HG02623 (cell line): Measurements from ENCODE around the gene POP4.

Experiments used
- ATAC-seq: cut with Tn5 transposase; IDR thresholded peaks from one replicate; pipeline ENCODE4 v1.9.1; 2021; ENCODE audit warnings: moderate library complexity; ENCODE audit not compliant: unreplicated experiment

The POP4 gene

GRCh38 chr19:29660835-29661234, 54.8 kb downstream of the POP4 start:
- ATAC-seq, result no peak

DNA sequence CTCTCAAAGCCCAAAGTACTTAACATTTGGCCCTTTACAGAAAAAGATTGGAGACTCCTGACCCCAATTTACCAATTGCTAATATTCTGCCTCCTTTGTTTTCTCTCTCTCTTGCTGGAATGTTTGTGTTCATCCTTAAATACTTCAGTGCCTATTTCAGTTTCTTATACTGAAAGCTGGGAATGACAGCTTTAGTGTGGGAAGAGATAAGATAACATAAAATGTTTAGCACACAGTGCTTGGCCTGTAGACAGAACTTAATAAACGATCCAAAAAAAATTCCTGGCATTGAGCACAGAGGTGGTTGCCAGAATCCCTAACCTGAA, 56.2 kb downstream of the POP4 start:
- no peak for ATAC-seq

DNA sequence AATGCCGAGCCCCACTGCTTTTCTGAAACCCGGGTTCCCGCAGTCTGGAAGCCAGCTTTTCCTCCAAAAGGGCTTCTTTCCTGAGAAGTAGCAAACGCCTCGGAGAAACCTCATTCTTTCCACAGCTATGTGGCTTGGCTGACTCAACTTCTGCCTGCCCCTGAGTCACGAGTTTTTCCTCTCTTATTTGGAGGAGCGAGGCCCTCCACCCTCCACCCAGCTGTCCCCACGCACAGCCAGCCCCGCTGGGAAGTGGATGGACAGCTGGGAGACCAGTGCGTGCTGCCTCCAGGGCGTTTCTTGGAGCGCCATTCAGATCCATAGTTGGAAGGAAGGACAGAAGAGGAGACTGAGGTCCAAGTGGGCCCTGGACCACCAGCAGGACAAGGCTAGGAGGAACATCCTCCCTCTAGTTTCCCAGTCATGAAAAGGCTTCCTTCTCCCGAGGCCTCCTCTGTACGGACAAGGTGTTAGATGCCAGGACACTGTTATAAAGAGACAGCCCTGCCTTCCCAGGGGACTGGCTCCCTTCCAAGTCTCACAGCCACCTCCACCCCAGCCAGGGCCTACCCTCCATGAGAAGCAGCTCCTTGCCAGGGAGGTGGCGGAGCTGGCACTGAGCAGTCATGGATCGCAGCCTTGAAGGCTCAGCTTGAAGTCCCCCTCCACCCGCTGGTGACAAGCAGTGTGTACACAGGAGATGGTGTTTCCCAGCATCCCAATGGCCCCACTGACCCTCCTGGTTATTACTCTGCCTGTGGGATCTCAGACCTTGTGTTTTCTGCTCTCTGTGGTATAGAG, 56.7 kb downstream of the POP4 start:
- ATAC-seq, result no peak

GRCh38 chr19:29663861-29664752, 58.0 kb downstream of the POP4 start:
- ATAC-seq, result no peak

GRCh38 chr19:29664753-29665214, 58.7 kb downstream of the POP4 start:
- ATAC-seq, result no peak

- peak; percentile 88 for ATAC-seq
These were observed 59.2 kb downstream of the POP4 start, which contains the start of gene PLEKHF1 for GRCh38 chr19:29665215-29665825. TSS of gene PLEKHF1 (plus strand) at chr19:29665461. CDS start at chr19:29673840, 8,379 bp downstream.

DNA sequence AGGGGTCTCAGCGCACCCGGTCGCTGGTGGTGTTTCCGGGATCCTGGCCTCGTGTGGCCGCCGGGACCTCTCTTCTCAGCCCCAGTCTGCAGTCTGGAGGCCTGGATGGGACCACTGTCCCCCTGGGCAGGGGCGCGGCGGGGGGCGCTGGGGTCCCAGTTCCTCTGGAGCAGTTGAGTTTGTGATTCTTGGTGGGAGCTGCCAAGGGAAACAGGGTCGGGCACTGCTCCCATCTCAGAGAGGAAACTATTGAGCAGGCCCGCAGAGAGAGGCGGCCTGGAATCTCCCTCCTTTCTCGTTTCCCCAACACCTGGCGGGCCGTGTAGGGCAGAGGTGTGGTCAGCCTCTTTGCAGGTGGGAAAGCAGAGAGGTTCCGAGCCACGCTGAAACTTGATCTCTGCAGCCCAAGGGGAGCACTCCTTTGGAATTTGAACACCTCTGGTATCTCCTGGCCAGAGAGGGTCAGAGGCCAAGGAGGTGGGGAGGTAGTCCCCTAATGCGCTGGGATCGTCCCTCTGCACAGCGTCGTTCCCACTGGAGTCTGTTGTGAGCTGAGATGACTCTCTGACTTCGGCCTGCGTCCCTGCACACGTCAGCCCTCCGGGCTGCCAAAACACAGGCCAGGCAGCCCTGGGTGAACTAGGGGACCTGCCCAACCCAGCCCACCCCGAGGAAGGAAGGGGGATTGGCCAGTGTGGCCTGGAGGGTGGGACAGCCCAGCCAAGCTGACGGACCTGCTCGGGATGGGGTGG, 59.9 kb downstream of the POP4 start:
- ATAC-seq, result no peak
